Keratinocyte (primary cell): Measurements from ENCODE around the gene MED27.

Experiments
- CTCF ChIP-seq, 3 experiments: IDR thresholded peaks in 1 of 3; conservative IDR thresholded peaks in 1 of 3; optimal IDR thresholded peaks in 1 of 3; 2 replicates in 2 of 3; 3 replicates in 1 of 3; pipeline versions ENCODE3 to v1.5.1; 2011; ENCODE audit warnings: low read length in 3 of 3, mild to moderate bottlenecking in 3 of 3, moderate library complexity in 2 of 3, control low read depth in 1 of 3, inconsistent platforms in 1 of 3; ENCODE audit not compliant: insufficient read depth in 2 of 3; ENCODE audit errors: extremely low read depth in 1 of 3
- EZH2 ChIP-seq: IDR thresholded peaks from one replicate; pipeline ENCODE4 v1.6.1; 2012; ENCODE audit warnings: inconsistent platforms, mild to moderate bottlenecking, low read length, moderate library complexity

DNA sequence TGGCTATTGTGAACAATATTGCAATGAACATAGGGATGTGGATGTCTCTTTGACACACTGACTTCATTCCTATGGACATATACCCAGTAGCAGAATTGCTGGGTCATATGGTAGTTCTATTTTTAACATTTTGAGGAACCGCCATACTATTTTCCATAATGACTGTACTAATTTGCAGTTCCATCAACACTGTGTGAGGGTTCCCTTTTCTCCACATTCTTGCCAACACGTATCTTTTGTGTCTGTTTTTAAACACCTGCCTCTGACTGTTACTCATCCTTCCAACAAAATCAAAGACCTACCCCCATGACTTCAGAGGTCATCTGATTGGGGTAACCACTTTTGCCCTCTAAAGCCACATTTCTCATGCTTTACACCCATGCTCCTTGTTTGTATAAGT, 133.5 kb downstream of the MED27 start:
- TF ChIP-seq CTCF (optimal IDR thresholded peaks at IDR 0.05 in 1 of 3, IDR thresholded peaks at IDR 0.05 in 1 of 3, conservative IDR thresholded peaks at IDR 0.05 in 1 of 3; ENCODE audit: extremely low read depth in 1 of 3, insufficient read depth in 2 of 3, low read length in 3 of 3), result no peak
- TF ChIP-seq EZH2, result no peak
